HepG2 (cell line): ENCODE data around the gene SMTNL1. TPM values are rescaled to one million over a fixed set of nuclear protein-coding genes. Genes with fewer than 3 reads are reported as not detected.

Experiments
- ATF7-NPFF ChIP-seq: sonication (generic); formaldehyde crosslinking; IDR thresholded peaks from 2 replicates; pipeline ENCODE4 v1.8.1; 2023; ENCODE audit warnings: mild to moderate bottlenecking, low read depth, missing genetic modification reagents, moderate library complexity
- BCL6 ChIP-seq: IDR thresholded peaks from 2 replicates; pipeline ENCODE4 v1.6.1; 2016; ENCODE audit warnings: missing genetic modification reagents, missing compliant biosample characterization
- HOXA7 ChIP-seq: sonication (generic); formaldehyde crosslinking; IDR thresholded peaks from 2 replicates; pipeline ENCODE4 v1.8.1; 2022; ENCODE audit warnings: mild to moderate bottlenecking, missing genetic modification reagents, moderate library complexity
- KLF12 ChIP-seq: sonication (generic); formaldehyde crosslinking; IDR thresholded peaks from 2 replicates; pipeline ENCODE4 v1.4.0; 2020; ENCODE audit warnings: missing genetic modification reagents, borderline replicate concordance
- RCOR2 ChIP-seq: IDR thresholded peaks from 2 replicates; pipeline ENCODE4 v1.6.1; 2016; ENCODE audit warnings: missing biosample characterization, missing genetic modification reagents
- SAP130 ChIP-seq: IDR thresholded peaks from 2 replicates; pipeline ENCODE4 v1.6.1; 2016; ENCODE audit warnings: low read depth
- U2AF1 ChIP-seq: fragments of 200-400 bp; formaldehyde crosslinking; optimal IDR thresholded peaks from 2 replicates; pipeline ENCODE3; 2017; ENCODE audit warnings: mild to moderate bottlenecking, low read depth, low read length
- ZFY ChIP-seq: sonication (generic); formaldehyde crosslinking; IDR thresholded peaks from 2 replicates; pipeline ENCODE4 v1.4.0; 2020; ENCODE audit warnings: missing genetic modification reagents
- ZMAT3 ChIP-seq: sonication (generic); formaldehyde crosslinking; conservative IDR thresholded peaks from 2 replicates; pipeline ENCODE4 v1.7.0; 2021; ENCODE audit warnings: missing genetic modification reagents
- ZMYM3 ChIP-seq: sonication (generic); formaldehyde crosslinking; IDR thresholded peaks from 2 replicates; pipeline ENCODE4 v1.5.1; 2020; ENCODE audit warnings: mild to moderate bottlenecking, missing genetic modification reagents
- ZNF264 ChIP-seq: sonication (generic); formaldehyde crosslinking; IDR thresholded peaks from 2 replicates; pipeline ENCODE4 v1.4.0; 2020; ENCODE audit warnings: missing genetic modification reagents
- ZNF282 ChIP-seq: fragments of 450-650 bp; IDR thresholded peaks from 2 replicates; pipeline ENCODE4 v1.6.1; 2018; ENCODE audit not compliant: partially characterized antibody
- ZNF607 ChIP-seq: sonication (generic); formaldehyde crosslinking; IDR thresholded peaks from 2 replicates; pipeline ENCODE4 v1.5.1; 2020; ENCODE audit warnings: missing genetic modification reagents, mild to moderate bottlenecking, borderline replicate concordance
- polyA plus RNA-seq, 8 experiments: library from polyadenylated mRNA; depleted of rRNA in 3 of 8; stranded (reverse) in 7 of 8; unstranded in 1 of 8; fragments of >200 nt; fragmentation: Illumina TruSeq in 4 of 8; extraction: Trizol in 4 of 8; gene quantifications; 2 replicates each; pipeline versions ENCODE4 v1.2.1 to v1.2.3, GENCODE V29; 2011 to 2016; ENCODE audit warnings: low read depth in 4 of 8, missing spikeins in 1 of 8, mixed read lengths in 1 of 8; ENCODE audit not compliant: insufficient read depth in 1 of 8
- total RNA-seq, 5 experiments: library from RNA; depleted of rRNA; stranded (reverse); fragments of >200 nt; fragmentation: Illumina TruSeq; extraction: Trizol; gene quantifications; 2 replicates each; pipeline ENCODE4 v1.2.3, GENCODE V29; 2016; ENCODE audit warnings: low read depth in 1 of 5
- TF ChIP-seq, protein P1 (sequence below): sonication (generic); formaldehyde crosslinking; conservative IDR thresholded peaks from 2 replicates; pipeline ENCODE4 v1.8.0; 2022; ENCODE audit warnings: low read depth, missing genetic modification reagents
- TF ChIP-seq, protein P2 (sequence below): sonication (generic); formaldehyde crosslinking; IDR thresholded peaks from 2 replicates; pipeline ENCODE4 v1.4.0; 2020; ENCODE audit warnings: missing genetic modification reagents
- TF ChIP-seq, protein P3 (sequence below): sonication (generic); formaldehyde crosslinking; IDR thresholded peaks from 2 replicates; pipeline ENCODE4 v1.4.0; 2020; ENCODE audit warnings: missing genetic modification reagents, borderline replicate concordance
- TF ChIP-seq, protein P4 (sequence below): IDR thresholded peaks from 2 replicates; pipeline ENCODE4 v1.6.1; 2016; ENCODE audit warnings: control low read depth

SMTNL1 gene
- total and polyA plus RNA-seq, 2 of the 13 experiments (the other 11 are each of a cell fraction or from before 2014, with no cell fraction given) = 0.04 TPM; not detected in 1

DNA sequence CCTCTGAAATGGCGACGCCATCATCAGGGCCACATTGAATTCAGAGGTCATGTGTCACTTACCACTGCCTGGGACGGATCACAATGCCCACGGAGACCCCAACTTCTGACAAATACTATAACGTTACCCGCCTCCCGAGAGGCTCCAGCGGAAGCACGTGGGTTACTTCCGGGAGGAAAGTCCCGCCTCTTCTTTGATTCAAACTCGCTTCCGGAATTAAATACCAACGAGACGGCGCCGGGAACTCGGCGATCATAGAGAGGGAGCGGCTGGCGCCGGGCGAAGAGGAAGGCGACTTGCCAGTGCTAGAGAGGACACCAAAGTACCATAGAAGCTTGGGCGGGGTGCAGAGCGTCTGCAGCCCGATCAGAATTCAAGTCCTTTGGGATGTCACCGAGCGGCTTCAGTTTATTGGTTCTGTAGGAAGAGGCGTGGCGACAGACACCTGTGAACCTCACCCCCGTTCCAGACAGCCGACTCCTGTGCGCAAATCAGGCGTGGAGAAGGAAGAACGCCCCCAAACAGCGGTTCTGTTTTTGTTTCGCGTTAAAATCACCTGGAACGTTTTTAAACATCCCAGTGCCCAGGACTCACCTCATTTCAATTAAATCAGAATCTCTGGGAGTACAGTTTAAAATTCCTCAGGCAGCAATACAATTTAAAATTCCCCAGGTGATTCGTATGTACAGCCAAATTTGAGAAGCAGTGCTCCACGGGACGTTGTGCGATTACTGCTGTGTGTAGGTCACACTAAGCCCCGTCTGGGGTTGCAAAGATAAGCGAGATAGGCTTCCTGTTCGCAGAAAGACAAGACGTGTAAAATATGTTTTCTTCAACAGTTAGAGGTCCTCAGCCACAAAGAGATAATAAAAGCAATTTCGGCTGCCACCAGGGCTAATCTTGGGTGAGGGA is 6.5 kb upstream of the SMTNL1 start, which contains the start of gene TIMM10 (continued):
- peak; percentile 75; the same call in 1 of the 2 replicates for TF ChIP-seq KLF12 (CRISPR knock-in tag)
- no peak for TF ChIP-seq ZMAT3 (CRISPR knock-in tag)
- TF ChIP-seq ZNF264 (CRISPR knock-in tag) = peak; percentile 67; the same call in 1 of the 2 replicates
- TF ChIP-seq, protein P1, sequence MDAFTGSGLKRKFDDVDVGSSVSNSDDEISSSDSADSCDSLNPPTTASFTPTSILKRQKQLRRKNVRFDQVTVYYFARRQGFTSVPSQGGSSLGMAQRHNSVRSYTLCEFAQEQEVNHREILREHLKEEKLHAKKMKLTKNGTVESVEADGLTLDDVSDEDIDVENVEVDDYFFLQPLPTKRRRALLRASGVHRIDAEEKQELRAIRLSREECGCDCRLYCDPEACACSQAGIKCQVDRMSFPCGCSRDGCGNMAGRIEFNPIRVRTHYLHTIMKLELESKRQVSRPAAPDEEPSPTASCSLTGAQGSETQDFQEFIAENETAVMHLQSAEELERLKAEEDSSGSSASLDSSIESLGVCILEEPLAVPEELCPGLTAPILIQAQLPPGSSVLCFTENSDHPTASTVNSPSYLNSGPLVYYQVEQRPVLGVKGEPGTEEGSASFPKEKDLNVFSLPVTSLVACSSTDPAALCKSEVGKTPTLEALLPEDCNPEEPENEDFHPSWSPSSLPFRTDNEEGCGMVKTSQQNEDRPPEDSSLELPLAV (CRISPR knock-in tag) = no peak
- no peak for TF ChIP-seq BCL6 (CRISPR knock-in tag)
- TF ChIP-seq, protein P2, sequence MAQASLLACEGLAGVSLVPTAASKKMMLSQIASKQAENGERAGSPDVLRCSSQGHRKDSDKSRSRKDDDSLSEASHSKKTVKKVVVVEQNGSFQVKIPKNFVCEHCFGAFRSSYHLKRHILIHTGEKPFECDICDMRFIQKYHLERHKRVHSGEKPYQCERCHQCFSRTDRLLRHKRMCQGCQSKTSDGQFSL (CRISPR knock-in tag) = no peak
- TF ChIP-seq, protein P3, sequence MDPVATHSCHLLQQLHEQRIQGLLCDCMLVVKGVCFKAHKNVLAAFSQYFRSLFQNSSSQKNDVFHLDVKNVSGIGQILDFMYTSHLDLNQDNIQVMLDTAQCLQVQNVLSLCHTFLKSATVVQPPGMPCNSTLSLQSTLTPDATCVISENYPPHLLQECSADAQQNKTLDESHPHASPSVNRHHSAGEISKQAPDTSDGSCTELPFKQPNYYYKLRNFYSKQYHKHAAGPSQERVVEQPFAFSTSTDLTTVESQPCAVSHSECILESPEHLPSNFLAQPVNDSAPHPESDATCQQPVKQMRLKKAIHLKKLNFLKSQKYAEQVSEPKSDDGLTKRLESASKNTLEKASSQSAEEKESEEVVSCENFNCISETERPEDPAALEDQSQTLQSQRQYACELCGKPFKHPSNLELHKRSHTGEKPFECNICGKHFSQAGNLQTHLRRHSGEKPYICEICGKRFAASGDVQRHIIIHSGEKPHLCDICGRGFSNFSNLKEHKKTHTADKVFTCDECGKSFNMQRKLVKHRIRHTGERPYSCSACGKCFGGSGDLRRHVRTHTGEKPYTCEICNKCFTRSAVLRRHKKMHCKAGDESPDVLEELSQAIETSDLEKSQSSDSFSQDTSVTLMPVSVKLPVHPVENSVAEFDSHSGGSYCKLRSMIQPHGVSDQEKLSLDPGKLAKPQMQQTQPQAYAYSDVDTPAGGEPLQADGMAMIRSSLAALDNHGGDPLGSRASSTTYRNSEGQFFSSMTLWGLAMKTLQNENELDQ = no peak
- no peak for TF ChIP-seq RCOR2 (CRISPR knock-in tag)
- TF ChIP-seq ZNF282 = no peak
- TF ChIP-seq, protein P4, sequence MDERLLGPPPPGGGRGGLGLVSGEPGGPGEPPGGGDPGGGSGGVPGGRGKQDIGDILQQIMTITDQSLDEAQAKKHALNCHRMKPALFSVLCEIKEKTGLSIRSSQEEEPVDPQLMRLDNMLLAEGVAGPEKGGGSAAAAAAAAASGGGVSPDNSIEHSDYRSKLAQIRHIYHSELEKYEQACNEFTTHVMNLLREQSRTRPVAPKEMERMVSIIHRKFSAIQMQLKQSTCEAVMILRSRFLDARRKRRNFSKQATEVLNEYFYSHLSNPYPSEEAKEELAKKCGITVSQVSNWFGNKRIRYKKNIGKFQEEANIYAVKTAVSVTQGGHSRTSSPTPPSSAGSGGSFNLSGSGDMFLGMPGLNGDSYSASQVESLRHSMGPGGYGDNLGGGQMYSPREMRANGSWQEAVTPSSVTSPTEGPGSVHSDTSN (CRISPR knock-in tag) = no peak
- TF ChIP-seq SAP130 = peak; percentile 99
- TF ChIP-seq ZNF607 (CRISPR knock-in tag) = no peak
- peak; percentile 74 for TF ChIP-seq ZFY (CRISPR knock-in tag)
- no peak for TF ChIP-seq HOXA7 (CRISPR knock-in tag)
- TF ChIP-seq U2AF1 = peak; percentile 99
- no peak for TF ChIP-seq ATF7-NPFF (CRISPR knock-in tag)
- TF ChIP-seq ZMYM3 (CRISPR knock-in tag) = no peak
